Loucy (cell line): ENCODE data around the gene TIMM22.
"Not testable (repeated sequence)": the region's sequence is repeated elsewhere in the genome, so short reads cannot be mapped to it uniquely, and the experiment has no call there.

Experiments
- CTCF ChIP-seq: fragments of 200-600 bp; sonication (generic); conservative IDR thresholded peaks from 2 replicates; pipeline ENCODE4 v1.5.1; 2014; ENCODE audit warnings: mild to moderate bottlenecking, antibody characterized with exemption, low read length
- EZH2phosphoT487 ChIP-seq: fragments of 200-600 bp; IDR thresholded peaks from 2 replicates; pipeline ENCODE4 v1.6.1; 2018; ENCODE audit warnings: antibody characterized with exemption, mild to moderate bottlenecking, moderate library complexity, borderline replicate concordance

- TF ChIP-seq CTCF, EZH2phosphoT487: not testable (repeated sequence)
Measured at GRCh38 chr17:952592-952991, 44.3 kb upstream of the TIMM22 start.
